Measurements from ENCODE around the gene TPD52L2. TPM values are rescaled to one million over a fixed set of nuclear protein-coding genes. Genes with fewer than 3 reads are reported as not detected.

Gene TPD52L2
- total and polyA plus RNA-seq, 8 donors, result 16.3 to 47.3 (median 23.7) TPM

- TF ChIP-seq, protein P1, sequence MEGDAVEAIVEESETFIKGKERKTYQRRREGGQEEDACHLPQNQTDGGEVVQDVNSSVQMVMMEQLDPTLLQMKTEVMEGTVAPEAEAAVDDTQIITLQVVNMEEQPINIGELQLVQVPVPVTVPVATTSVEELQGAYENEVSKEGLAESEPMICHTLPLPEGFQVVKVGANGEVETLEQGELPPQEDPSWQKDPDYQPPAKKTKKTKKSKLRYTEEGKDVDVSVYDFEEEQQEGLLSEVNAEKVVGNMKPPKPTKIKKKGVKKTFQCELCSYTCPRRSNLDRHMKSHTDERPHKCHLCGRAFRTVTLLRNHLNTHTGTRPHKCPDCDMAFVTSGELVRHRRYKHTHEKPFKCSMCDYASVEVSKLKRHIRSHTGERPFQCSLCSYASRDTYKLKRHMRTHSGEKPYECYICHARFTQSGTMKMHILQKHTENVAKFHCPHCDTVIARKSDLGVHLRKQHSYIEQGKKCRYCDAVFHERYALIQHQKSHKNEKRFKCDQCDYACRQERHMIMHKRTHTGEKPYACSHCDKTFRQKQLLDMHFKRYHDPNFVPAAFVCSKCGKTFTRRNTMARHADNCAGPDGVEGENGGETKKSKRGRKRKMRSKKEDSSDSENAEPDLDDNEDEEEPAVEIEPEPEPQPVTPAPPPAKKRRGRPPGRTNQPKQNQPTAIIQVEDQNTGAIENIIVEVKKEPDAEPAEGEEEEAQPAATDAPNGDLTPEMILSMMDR (IDR thresholded peaks at IDR 0.05), result no peak
- H3K9me3 ChIP-seq, result no peaks in the 10 kb centered on the region
- peak; percentile 38 to 77 (median 60) for ATAC-seq
- H3K4me3 ChIP-seq, result peak within 1 kb of the TSS; percentile 40 to 67 (median 60)
- DNase-seq, result peak in 4 of 6 donors; percentile 49 to 88 (median 59)
- H3K36me3 ChIP-seq, result no peaks in the 10 kb centered on the region
- H3K27me3 ChIP-seq, result no peaks in the 10 kb centered on the region
- 0 to 1% methylated on average over 8 to 147 of the region's 147 CpGs for WGBS, 2 donors
- intact Hi-C loops (cut with DNase I), result no loop called here
- peak within 1 kb of the TSS in 1 of 4 donors; percentile 12 for H3K27ac ChIP-seq
- FAIRE-seq, result no peak
- H3K4me1 ChIP-seq, result peaks cover 0 to 11% (median 4%) of the 10 kb centered on the region in 3 donors
Measured at GRCh38 chr20:63830841-63831588, 34.1 kb upstream of the TPD52L2 start, which contains the start of gene ZBTB46. Gene ZBTB46, minus strand, starts transcription at chr20:63831264. Its CDS starts 40,507 bp downstream, at chr20:63790757.

DNA sequence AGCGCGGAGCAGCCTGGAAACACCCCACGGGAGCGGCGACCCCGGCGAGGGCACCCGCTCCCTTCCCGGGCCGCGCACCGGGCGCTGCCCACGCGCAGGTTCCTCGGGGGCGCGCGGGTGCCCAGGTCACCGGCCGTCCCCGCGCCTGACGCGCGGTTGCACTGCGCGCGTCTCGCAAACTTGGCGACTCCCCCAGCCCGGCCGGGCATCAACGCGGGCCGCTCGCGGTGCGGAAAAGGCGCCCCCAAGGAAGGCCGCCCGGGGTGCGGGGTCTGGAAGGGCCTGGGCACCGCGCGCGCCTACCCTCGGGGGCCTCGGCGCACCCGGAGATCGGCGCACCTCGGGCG, 33.5 kb upstream of the TPD52L2 start:
- WGBS, 2 donors, result 0 to 1% methylated on average over 21 to 55 of the region's 55 CpGs
- no peak for FAIRE-seq

DNA sequence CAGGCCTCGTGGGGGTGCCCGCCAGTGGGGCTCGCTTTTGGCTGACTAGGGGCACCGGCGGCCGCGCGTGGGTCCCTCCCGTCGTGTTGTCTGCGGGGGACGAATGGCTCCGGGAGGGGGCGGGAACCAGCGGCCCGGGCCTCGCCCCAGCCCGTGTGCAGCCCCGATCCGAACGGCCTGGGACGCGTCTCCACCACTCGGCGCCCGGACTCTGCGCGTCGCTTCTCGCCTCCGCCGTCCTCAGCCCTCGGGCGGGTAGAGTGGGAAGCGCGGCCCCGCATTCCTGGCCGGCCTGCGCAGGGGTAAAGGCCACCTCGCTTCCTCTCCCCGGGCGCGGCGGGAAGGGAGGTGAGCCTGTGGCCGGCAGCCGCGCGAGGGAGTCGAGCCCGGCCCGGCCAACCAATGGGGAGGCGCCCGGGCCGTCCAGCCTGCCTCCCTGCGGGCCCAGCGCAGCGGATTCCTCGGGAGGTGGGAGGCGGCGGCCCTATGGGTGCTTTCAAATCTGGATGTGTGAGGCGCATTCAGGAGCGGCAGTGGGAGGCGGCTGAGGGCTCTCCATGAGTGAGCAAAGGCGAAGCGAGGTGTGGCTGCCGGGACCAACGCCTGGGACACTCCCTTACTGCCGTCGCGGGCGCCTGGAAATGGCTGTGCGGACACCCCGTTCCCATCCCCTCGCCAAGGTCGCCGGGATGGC, 32.9 kb upstream of the TPD52L2 start:
- H3K4me1 ChIP-seq, result peaks cover 0 to 11% (median 4%) of the 10 kb centered on the region in 3 donors
- DNase-seq, result peak in 4 of 6 donors; percentile 27 to 82 (median 62)
- WGBS, 2 donors, result 10 to 11% methylated on average over 67 to 76 of the region's 76 CpGs
- H3K9me3 ChIP-seq, result no peaks in the 10 kb centered on the region
- peak; percentile 6 to 32 (median 30) for ATAC-seq
- no peak for FAIRE-seq
- H3K27ac ChIP-seq, result no peak overlapping the region
- peak overlapping the region; percentile 28 to 63 (median 56) for H3K4me3 ChIP-seq
- H3K36me3 ChIP-seq, result no peaks in the 10 kb centered on the region
- H3K27me3 ChIP-seq, result no peaks in the 10 kb centered on the region
- TF ChIP-seq, protein P1 (IDR thresholded peaks at IDR 0.05), result no peak
- intact Hi-C loops (cut with DNase I), result no loop called here

More for the DNA sequence above, 33.5 kb upstream of the TPD52L2 start:
- no peak overlapping the region for H3K27ac ChIP-seq
- peak in 2 of 4 donors; percentile 6 to 7 for ATAC-seq
- no peaks in the 10 kb centered on the region for H3K36me3 ChIP-seq
- H3K4me1 ChIP-seq, result peaks cover 0 to 11% (median 4%) of the 10 kb centered on the region in 3 donors
- H3K9me3 ChIP-seq, result no peaks in the 10 kb centered on the region
- H3K4me3 ChIP-seq, result peak overlapping the region; percentile 28 to 63 (median 56)
- peak in 1 of 6 donors; percentile 17 for DNase-seq
- H3K27me3 ChIP-seq, result no peaks in the 10 kb centered on the region
- TF ChIP-seq, protein P1 (IDR thresholded peaks at IDR 0.05), result no peak
- intact Hi-C loops (cut with DNase I), result no loop called here

GRCh38 chr20:63833776-63834490, 31.1 kb upstream of the TPD52L2 start:
- ATAC-seq (no peak), DNase-seq (no peak), FAIRE-seq (no peak)
- H3K9me3 ChIP-seq, result no peaks in the 10 kb centered on the region
- H3K4me1 ChIP-seq, result peaks cover 0 to 11% (median 4%) of the 10 kb centered on the region in 3 donors
- H3K4me3 ChIP-seq, result no peak overlapping the region
- no peak overlapping the region for H3K27ac ChIP-seq
- H3K27me3 ChIP-seq, result no peaks in the 10 kb centered on the region
- 68 to 77% methylated on average over 20 of the region's 20 CpGs for WGBS, 2 donors
- TF ChIP-seq, protein P1 (IDR thresholded peaks at IDR 0.05), result no peak
- intact Hi-C loops (cut with DNase I), result no loop called here
- no peaks in the 10 kb centered on the region for H3K36me3 ChIP-seq

Measured in pancreas (tissue), 10 donors.